Measurements from ENCODE around the gene ABI3BP.

Gene ABI3BP

DNA sequence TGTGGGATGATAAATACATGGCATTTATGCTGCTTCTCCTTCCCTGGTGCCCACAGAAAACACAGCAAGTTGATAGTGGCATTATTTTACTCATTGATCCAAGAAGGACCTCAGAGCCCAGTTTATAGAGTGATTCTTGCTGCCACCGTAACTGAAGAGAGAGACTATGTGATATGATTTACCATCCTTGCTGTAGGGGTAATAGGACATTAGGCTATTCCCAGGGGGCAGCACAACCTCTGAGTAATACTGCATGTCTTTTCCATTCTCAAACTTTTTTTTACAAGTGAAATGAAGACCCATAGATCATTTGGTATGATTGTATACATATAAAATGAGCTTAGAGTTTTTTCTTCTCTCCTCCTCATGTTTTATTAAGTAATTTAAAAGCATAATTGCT lies 136.4 kb downstream of the ABI3BP start:
- H3K9me2 ChIP-seq (replicated peaks; ENCODE audit: insufficient read depth, low read length), result no peaks in the 10 kb centered on the region
- no peak overlapping the region for H3K4me2 ChIP-seq (ENCODE audit: low read depth, low read length, poor library complexity, severe bottlenecking)
- TF ChIP-seq EZH2phosphoT487 (conservative IDR thresholded peaks at IDR 0.05; ENCODE audit: low read length), result no peak
- TF ChIP-seq, protein P1, sequence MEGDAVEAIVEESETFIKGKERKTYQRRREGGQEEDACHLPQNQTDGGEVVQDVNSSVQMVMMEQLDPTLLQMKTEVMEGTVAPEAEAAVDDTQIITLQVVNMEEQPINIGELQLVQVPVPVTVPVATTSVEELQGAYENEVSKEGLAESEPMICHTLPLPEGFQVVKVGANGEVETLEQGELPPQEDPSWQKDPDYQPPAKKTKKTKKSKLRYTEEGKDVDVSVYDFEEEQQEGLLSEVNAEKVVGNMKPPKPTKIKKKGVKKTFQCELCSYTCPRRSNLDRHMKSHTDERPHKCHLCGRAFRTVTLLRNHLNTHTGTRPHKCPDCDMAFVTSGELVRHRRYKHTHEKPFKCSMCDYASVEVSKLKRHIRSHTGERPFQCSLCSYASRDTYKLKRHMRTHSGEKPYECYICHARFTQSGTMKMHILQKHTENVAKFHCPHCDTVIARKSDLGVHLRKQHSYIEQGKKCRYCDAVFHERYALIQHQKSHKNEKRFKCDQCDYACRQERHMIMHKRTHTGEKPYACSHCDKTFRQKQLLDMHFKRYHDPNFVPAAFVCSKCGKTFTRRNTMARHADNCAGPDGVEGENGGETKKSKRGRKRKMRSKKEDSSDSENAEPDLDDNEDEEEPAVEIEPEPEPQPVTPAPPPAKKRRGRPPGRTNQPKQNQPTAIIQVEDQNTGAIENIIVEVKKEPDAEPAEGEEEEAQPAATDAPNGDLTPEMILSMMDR (IDR thresholded peaks at IDR 0.05; ENCODE audit: insufficient read depth, low read length, poor library complexity, severe bottlenecking), result no peak
- no peaks in the 10 kb centered on the region for H4K20me1 ChIP-seq (ENCODE audit: low read depth, low read length)
- no peaks in the 10 kb centered on the region for H3K9me3 ChIP-seq (ENCODE audit: insufficient read depth, low read length)
- no peak overlapping the region for H3K9ac ChIP-seq (ENCODE audit: low read length)
- no peaks in the 10 kb centered on the region for H3K27me3 ChIP-seq (ENCODE audit: low read length)
- no peak overlapping the region for H2AFZ ChIP-seq (ENCODE audit: low read depth, low read length, severe bottlenecking)
- no peaks in the 10 kb centered on the region for H3K79me2 ChIP-seq (ENCODE audit: insufficient read depth, low read length)
- no peak overlapping the region for H3K27ac ChIP-seq (ENCODE audit: low read depth, low read length)
- no peak overlapping the region for H3K4me3 ChIP-seq (ENCODE audit: insufficient read depth, low read length, poor library complexity, severe bottlenecking)
- no peaks in the 10 kb centered on the region for H3K36me3 ChIP-seq (ENCODE audit: low read length)
- H3F3A ChIP-seq (ENCODE audit: insufficient read depth), result no peaks in the 10 kb centered on the region

DNA sequence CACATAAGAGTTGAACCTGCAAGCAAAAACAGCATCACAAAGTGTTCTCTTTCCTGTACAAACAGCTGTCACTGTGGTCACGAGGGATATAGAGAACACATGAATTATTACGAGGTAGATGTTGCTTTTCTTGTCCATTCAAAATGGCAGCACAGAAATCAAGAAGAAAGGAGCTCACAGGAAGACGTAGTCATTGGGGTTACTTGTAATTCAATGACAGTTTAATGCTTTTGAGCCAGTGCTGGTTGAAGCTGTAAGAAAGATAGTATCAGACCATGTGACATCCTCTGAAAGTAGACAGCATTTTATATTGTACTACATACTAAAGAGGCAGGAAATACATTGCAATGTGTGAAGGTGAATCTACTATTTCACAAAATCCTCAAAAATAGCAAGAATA lies 140.4 kb downstream of the ABI3BP start:
- Histone ChIP-seq H3K27ac (ENCODE audit: low read depth, low read length) (no peak overlapping the region), H3K79me2 (ENCODE audit: insufficient read depth, low read length) (no peaks in the 10 kb centered on the region), H3F3A (ENCODE audit: insufficient read depth) (no peaks in the 10 kb centered on the region), H3K36me3 (ENCODE audit: low read length) (no peaks in the 10 kb centered on the region), H3K4me3 (ENCODE audit: insufficient read depth, low read length, poor library complexity, severe bottlenecking) (no peak overlapping the region), H3K27me3 (ENCODE audit: low read length) (no peaks in the 10 kb centered on the region), H2AFZ (ENCODE audit: low read depth, low read length, severe bottlenecking) (no peak overlapping the region), H4K20me1 (ENCODE audit: low read depth, low read length) (no peaks in the 10 kb centered on the region), H3K9me3 (ENCODE audit: insufficient read depth, low read length) (no peaks in the 10 kb centered on the region), H3K4me2 (ENCODE audit: low read depth, low read length, poor library complexity, severe bottlenecking) (no peak overlapping the region), H3K9me2 (replicated peaks; ENCODE audit: insufficient read depth, low read length) (no peaks in the 10 kb centered on the region), H3K9ac (ENCODE audit: low read length) (no peak overlapping the region)
- TF ChIP-seq EZH2phosphoT487 (conservative IDR thresholded peaks at IDR 0.05; ENCODE audit: low read length), result no peak
- TF ChIP-seq, protein P1 (IDR thresholded peaks at IDR 0.05; ENCODE audit: insufficient read depth, low read length, poor library complexity, severe bottlenecking), result no peak

DNA sequence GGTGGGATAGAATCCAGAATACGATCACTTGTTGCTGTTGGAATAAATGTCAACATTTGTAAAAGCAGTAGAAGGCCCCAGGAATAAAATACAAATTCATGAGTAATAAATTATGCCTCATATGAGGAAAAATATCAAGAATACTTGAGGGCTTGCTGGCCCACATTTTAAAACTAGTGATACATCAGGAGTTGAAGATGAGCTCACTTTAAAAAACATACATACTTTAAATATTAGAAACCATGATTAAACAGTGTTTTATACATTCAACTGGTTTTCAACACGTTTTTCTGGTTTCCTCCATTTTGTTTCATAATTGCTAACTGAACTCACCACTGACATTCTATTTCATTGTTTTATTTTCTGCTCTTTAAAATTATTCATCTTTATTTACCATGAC lies 142.5 kb downstream of the ABI3BP start:
- no peaks in the 10 kb centered on the region for H3K27me3 ChIP-seq (ENCODE audit: low read length)
- H4K20me1 ChIP-seq (ENCODE audit: low read depth, low read length), result no peaks in the 10 kb centered on the region
- H3K79me2 ChIP-seq (ENCODE audit: insufficient read depth, low read length), result no peaks in the 10 kb centered on the region
- no peak for TF ChIP-seq EZH2phosphoT487 (conservative IDR thresholded peaks at IDR 0.05; ENCODE audit: low read length)
- TF ChIP-seq, protein P1 (IDR thresholded peaks at IDR 0.05; ENCODE audit: insufficient read depth, low read length, poor library complexity, severe bottlenecking), result no peak
- no peak overlapping the region for H2AFZ ChIP-seq (ENCODE audit: low read depth, low read length, severe bottlenecking)
- H3K4me3 ChIP-seq (ENCODE audit: insufficient read depth, low read length, poor library complexity, severe bottlenecking), result no peak overlapping the region
- H3K9me3 ChIP-seq (ENCODE audit: insufficient read depth, low read length), result no peaks in the 10 kb centered on the region
- H3K27ac ChIP-seq (ENCODE audit: low read depth, low read length), result no peak overlapping the region
- no peaks in the 10 kb centered on the region for H3F3A ChIP-seq (ENCODE audit: insufficient read depth)
- no peak overlapping the region for H3K4me2 ChIP-seq (ENCODE audit: low read depth, low read length, poor library complexity, severe bottlenecking)
- H3K36me3 ChIP-seq (ENCODE audit: low read length), result no peaks in the 10 kb centered on the region
- no peak overlapping the region for H3K9ac ChIP-seq (ENCODE audit: low read length)
- H3K9me2 ChIP-seq (replicated peaks; ENCODE audit: insufficient read depth, low read length), result no peaks in the 10 kb centered on the region

Data from SU-DHL-6 (cell line).